Stomach (tissue), 9 donors: ENCODE data around the gene ELP2. TPM values are rescaled to one million over a fixed set of nuclear protein-coding genes. Genes with fewer than 3 reads are reported as not detected.

ENCODE experiments used
- DNase-seq, 2 donors: peaks; one replicate each; pipeline versions ENCODE4 v3.0.0 to v3.0.0-alpha.2; 2013 to 2019
- H3K27ac ChIP-seq, 5 donors: fragments of 200-600 bp in 4 of 5; sonication (generic) in 4 of 5; one replicate each; pipeline ENCODE4 v1.5.1; 2013 to 2019; ENCODE audit warnings: mild to moderate bottlenecking in 1 of 5, moderate library complexity in 1 of 5
- H3K27me3 ChIP-seq, 3 donors: fragments of 200-600 bp; sonication (generic); one replicate each; pipeline ENCODE4 v1.5.1; 2017 to 2019; ENCODE audit warnings: mixed run types in 1 of 3
- H3K36me3 ChIP-seq, 4 donors: fragments of 200-600 bp; sonication (generic); 1 replicate in 3 of 4; 2 replicates in 1 of 4; pipeline ENCODE4 v1.5.1; 2016 to 2019
- H3K4me1 ChIP-seq, 4 donors: fragments of 200-600 bp; sonication (generic); one replicate each; pipeline ENCODE4 v1.5.1; 2016 to 2019
- H3K4me3 ChIP-seq, 4 donors: fragments of 200-600 bp; sonication (generic) in 3 of 4; one replicate each; pipeline ENCODE4 v1.5.1; 2016 to 2019; ENCODE audit warnings: mild to moderate bottlenecking in 1 of 4
- H3K9me3 ChIP-seq, 4 donors: fragments of 200-600 bp; sonication (generic); one replicate each; pipeline ENCODE4 v1.5.1; 2016 to 2019
- CTCF ChIP-seq, 7 experiments: fragments of 450-650 bp in 4 of 7; fragments of 200-600 bp in 3 of 7; sonication (generic) in 3 of 7; IDR thresholded peaks; one replicate each; pipeline ENCODE4 v1.5.1; 2016 to 2019; ENCODE audit warnings: antibody characterized with exemption in 7 of 7, control low read depth in 2 of 7, mild to moderate bottlenecking in 1 of 7
- EP300 ChIP-seq: sonication (generic); formaldehyde crosslinking; IDR thresholded peaks from one replicate; pipeline ENCODE4 v1.6.1; 2017; ENCODE audit warnings: antibody characterized with exemption
- POLR2A ChIP-seq, 4 donors: fragments of 450-650 bp; IDR thresholded peaks; one replicate each; pipeline ENCODE4 v1.6.1; 2016; ENCODE audit warnings: antibody characterized with exemption in 4 of 4, control low read depth in 2 of 4, mild to moderate bottlenecking in 1 of 4, moderate library complexity in 1 of 4
- POLR2AphosphoS5 ChIP-seq, 3 donors: sonication (generic); formaldehyde crosslinking; IDR thresholded peaks; one replicate each; pipeline ENCODE4 v1.6.1; 2016; ENCODE audit warnings: antibody characterized with exemption in 3 of 3
- WGBS, 5 donors: extraction: QIAGEN DNeasy Blood & Tissue Kit in 3 of 5; methylation state at CpG; one replicate each; pipeline versions ENCODE4 v1.1.5 to v1.1.7; 2013 to 2018; 5-methylcytosine and 5-hydroxymethylcytosine counted together
- intact Hi-C: fragments of 100-400 bp; cut with DNase I; formaldehyde crosslinking; loops from one replicate; pipeline ENCODE4 v1.15.1; 2023; ENCODE audit warnings: low total_unique reads
- polyA plus RNA-seq, 3 donors: library from polyadenylated mRNA; stranded (reverse); fragments of 200-250 nt; gene quantifications; one replicate each; pipeline ENCODE4 v1.2.3, GENCODE V29; 2013
- total RNA-seq, 5 donors: library from RNA; depleted of rRNA; stranded (reverse); fragments of >200 nt; gene quantifications; one replicate each; pipeline versions ENCODE4 v1.1.0 to v1.2.3, GENCODE V29; 2014 to 2016
- donor health status: healthy with polysubstance abuse.
- donor health status: Bipolar disorder and iron deficiency.
- donor health status: healthy.

Gene ELP2
- total and polyA plus RNA-seq, 8 donors, result 24.1 to 278 (median 63.4) TPM

- H3K27ac ChIP-seq, result no peak overlapping the region
- peaks cover 0 to 86% (median 77%) of the 10 kb centered on the region in 4 donors for H3K36me3 ChIP-seq
- no peaks in the 10 kb centered on the region for H3K4me1 ChIP-seq
- H3K4me3 ChIP-seq, result no peak overlapping the region
- H3K9me3 ChIP-seq, result no peaks in the 10 kb centered on the region
- 46 to 73% (median 61%) methylated on average over 3 of the region's 3 CpGs for WGBS, 5 donors
- no peaks in the 10 kb centered on the region for H3K27me3 ChIP-seq
- intact Hi-C loops, result no loop called here
- DNase-seq, result no peak
- TF ChIP-seq POLR2AphosphoS5 (IDR thresholded peaks at IDR 0.05), result no peak
- no peak for TF ChIP-seq CTCF (IDR thresholded peaks at IDR 0.05)
- TF ChIP-seq POLR2A (IDR thresholded peaks at IDR 0.05), result no peak
- TF ChIP-seq EP300, result no peak
Measured at GRCh38 chr18:36120297-36120696, 9.4 kb upstream of the ELP2 start.

- Histone ChIP-seq H3K4me1 (peaks cover 5 to 13% (median 10%) of the 10 kb centered on the region in 4 donors), H3K36me3 (peaks cover 0 to 48% (median 44%) of the 10 kb centered on the region in 4 donors), H3K9me3 (no peaks in the 10 kb centered on the region), H3K4me3 (no peak overlapping the region), H3K27ac (no peak overlapping the region), H3K27me3 (no peaks in the 10 kb centered on the region)
- no peak for DNase-seq
- no peak for TF ChIP-seq CTCF (IDR thresholded peaks at IDR 0.05)
- intact Hi-C loops, result no loop called here
- 91 to 97% (median 93%) methylated on average over 4 of the region's 4 CpGs for WGBS, 5 donors
Measured at GRCh38 chr18:36124841-36125240, 4.9 kb upstream of the ELP2 start.

DNA sequence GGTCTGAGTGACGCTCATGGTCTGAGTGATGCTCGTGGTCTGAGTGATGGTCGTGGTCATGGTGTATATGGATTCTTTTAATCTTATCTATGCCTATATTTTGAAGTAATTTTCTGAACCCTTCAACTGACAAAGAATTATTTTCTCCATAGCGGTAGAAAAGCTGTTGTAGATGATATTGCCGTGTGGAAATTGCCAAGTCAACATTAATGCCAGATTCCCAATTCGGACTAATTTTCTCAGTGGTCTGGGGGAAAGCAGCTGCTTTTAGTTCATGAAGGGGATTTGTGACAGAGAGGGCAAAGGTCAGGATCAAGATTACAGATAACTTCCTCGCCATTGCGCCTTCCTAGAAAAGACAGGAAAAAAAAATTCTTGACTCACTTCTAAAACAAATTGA, 3.0 kb upstream of the ELP2 start:
- no peaks in the 10 kb centered on the region for H3K9me3 ChIP-seq
- no peak for DNase-seq
- peaks cover 0 to 35% (median 30%) of the 10 kb centered on the region in 4 donors for H3K36me3 ChIP-seq
- no peak overlapping the region for H3K27ac ChIP-seq
- no peaks in the 10 kb centered on the region for H3K27me3 ChIP-seq
- 92 to 94% (median 92%) methylated on average over 8 of the region's 8 CpGs for WGBS, 5 donors
- TF ChIP-seq POLR2A (IDR thresholded peaks at IDR 0.05), result no peak
- no peak for TF ChIP-seq EP300
- TF ChIP-seq CTCF (IDR thresholded peaks at IDR 0.05), result no peak
- TF ChIP-seq POLR2AphosphoS5 (IDR thresholded peaks at IDR 0.05), result no peak
- H3K4me1 ChIP-seq, result peaks cover 17 to 28% (median 24%) of the 10 kb centered on the region in 4 donors
- no peak overlapping the region for H3K4me3 ChIP-seq
- intact Hi-C loops, result no loop called here

DNA sequence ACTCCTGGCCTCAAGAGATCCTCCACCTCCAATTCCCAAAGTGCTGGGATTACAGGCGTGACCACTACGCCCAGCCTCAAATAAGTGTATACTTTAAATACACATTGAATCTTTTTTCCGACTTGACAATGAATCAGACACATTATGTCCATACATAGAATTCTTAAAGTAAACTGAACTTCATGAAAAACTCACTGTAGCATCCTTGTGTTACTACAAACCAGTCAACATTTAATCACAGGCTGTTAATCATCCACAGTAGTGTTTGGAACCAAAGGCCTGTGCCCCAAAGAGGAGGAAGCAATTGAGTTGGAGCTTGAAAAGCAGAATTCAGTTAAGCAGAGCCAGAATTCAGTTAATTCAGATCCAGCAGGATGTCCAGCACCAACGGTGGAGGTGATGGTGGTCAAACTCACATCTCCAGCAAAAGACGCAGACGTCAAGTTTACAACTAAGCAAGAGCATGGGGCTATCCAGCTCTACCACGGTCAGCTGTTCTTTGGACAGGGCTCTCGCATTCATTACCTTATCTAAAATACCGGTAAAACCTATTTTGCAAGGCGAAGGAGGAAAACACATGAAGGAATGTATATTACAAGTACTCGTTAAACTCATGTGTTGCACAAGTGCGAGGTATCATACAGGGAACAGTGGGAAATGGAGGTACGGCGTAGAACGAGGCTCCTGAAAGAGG, 1.7 kb upstream of the ELP2 start:
- WGBS, 5 donors, result 24 to 36% (median 28%) methylated on average over 15 of the region's 15 CpGs
- TF ChIP-seq POLR2AphosphoS5 (IDR thresholded peaks at IDR 0.05) (no peak), POLR2A (IDR thresholded peaks at IDR 0.05) (no peak), EP300 (no peak), CTCF (IDR thresholded peaks at IDR 0.05) (no peak)
- Histone ChIP-seq H3K4me1 (peaks cover 24 to 41% (median 37%) of the 10 kb centered on the region in 4 donors), H3K27ac (peak overlapping the region in 3 of 5 donors; percentile 98 to 99 (median 98)), H3K9me3 (no peaks in the 10 kb centered on the region), H3K36me3 (peaks cover 0 to 22% (median 18%) of the 10 kb centered on the region in 4 donors), H3K4me3 (peak overlapping the region; percentile 76 to 88 (median 85)), H3K27me3 (no peaks in the 10 kb centered on the region)
- intact Hi-C loops, result no loop called here
- peak in 1 of 2 donors; percentile 45 for DNase-seq
